NCI-H345 treated with DMSO at 0.1 percent for 48 hours (cell line): Measurements from ENCODE around the gene DNAAF9.

Experiments
- DNase-seq: peaks from one replicate; lab custom pipeline; 2025; ENCODE audit not compliant: unreplicated experiment; lab: John Stamatoyannopoulos, UW

The DNAAF9 gene

DNA sequence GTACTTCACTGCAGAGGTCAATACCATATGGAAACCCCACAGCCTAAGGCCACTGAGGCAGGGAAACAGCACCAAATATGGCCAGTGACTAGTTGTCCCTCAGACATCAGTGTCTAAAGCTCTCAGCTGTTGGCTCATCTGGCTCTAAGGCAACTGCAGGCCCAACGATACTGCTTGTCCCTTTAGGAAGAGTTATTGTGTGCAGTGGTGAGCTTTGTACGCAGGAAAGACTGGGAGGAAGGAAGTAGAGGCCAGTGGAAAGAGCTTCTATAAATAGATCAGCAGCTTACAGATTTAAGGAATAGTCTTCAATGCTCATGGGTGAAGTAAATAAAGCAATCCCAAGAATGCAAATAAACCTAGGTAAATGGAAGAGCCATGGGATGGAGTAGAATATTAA, 29.3 kb downstream of the DNAAF9 start:
- no peak for DNase-seq

- DNase-seq, result no peak
Measured at GRCh38 chr20:3377644-3378043, 29.8 kb downstream of the DNAAF9 start.

GRCh38 chr20:3374296-3374695, 33.2 kb downstream of the DNAAF9 start:
- DNase-seq, result no peak

DNA sequence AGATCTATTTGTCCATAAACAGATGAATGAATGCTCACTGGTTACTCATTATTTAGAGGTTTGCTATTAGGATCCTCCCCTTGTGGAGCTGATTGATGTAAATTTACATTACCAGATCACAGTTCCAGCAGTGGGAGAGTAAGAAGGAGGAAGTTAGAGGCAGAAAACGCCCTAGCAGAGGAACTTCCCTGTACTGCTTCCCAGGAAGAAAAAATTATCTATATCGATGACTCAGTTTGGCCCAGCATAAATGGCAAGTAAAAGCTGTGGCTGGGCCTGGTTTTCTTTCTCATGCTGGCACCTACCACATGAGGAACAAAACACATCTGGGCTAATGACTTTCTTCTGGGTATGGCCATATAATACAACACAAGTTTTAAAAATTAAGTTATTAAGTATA, 35.7 kb downstream of the DNAAF9 start:
- DNase-seq, result no peak

- DNase-seq, result no peak
Measured at GRCh38 chr20:3367089-3367488, 40.4 kb downstream of the DNAAF9 start.

- no peak for DNase-seq
Measured at GRCh38 chr20:3364323-3365013, 43.0 kb downstream of the DNAAF9 start.

DNA sequence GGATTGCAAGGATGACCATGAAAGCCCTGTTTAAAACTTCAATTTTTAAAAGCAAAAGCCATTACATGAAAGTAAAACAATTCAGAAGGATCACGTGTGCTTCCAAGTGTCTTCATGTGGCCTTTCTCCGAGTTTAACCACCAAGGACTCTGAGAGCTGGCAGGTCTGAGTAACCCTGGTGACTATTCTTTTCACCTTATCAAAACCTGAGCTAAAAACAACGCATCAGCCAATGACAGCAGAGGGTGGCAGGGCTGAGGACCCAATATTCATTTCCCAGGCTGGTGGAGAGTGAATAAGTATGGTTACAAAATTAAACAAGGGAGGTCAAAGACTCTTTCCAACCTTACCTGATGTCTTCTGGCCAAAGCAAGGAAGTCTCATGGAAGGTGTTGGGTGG, 46.7 kb downstream of the DNAAF9 start:
- DNase-seq, result no peak

- DNase-seq, result no peak
Measured at GRCh38 chr20:3358676-3359340, 48.7 kb downstream of the DNAAF9 start.
